Body of pancreas (tissue), 4 donors: Measurements from ENCODE around the gene RABGAP1.

Source experiments
- CTCF ChIP-seq, 7 experiments: fragments of 450-650 bp in 4 of 7; fragments of 200-600 bp in 3 of 7; sonication (generic) in 3 of 7; IDR thresholded peaks; one replicate each; pipeline ENCODE4 v1.5.1; 2016 to 2019; ENCODE audit warnings: antibody characterized with exemption in 7 of 7
- POLR2A ChIP-seq, 3 donors: fragments of 450-650 bp; IDR thresholded peaks; one replicate each; pipeline ENCODE4 v1.6.1; 2016; ENCODE audit warnings: antibody characterized with exemption in 3 of 3, mild to moderate bottlenecking in 2 of 3

- TF ChIP-seq POLR2A (IDR thresholded peaks at IDR 0.05): no peak
- TF ChIP-seq CTCF (IDR thresholded peaks at IDR 0.05): no peak
Measured at GRCh38 chr9:123002754-123003153, 61.9 kb downstream of the RABGAP1 start.
